HEK293T (cell line): Measurements from ENCODE around the gene S1PR2.

Experiments
- ARNT ChIP-seq: fragments of 450-650 bp; IDR thresholded peaks from 2 replicates; pipeline ENCODE4 v1.6.1; 2017; ENCODE audit warnings: mild to moderate bottlenecking
- SP1 ChIP-seq: fragments of 450-650 bp; IDR thresholded peaks from 2 replicates; pipeline ENCODE4 v1.6.1; 2017

DNA sequence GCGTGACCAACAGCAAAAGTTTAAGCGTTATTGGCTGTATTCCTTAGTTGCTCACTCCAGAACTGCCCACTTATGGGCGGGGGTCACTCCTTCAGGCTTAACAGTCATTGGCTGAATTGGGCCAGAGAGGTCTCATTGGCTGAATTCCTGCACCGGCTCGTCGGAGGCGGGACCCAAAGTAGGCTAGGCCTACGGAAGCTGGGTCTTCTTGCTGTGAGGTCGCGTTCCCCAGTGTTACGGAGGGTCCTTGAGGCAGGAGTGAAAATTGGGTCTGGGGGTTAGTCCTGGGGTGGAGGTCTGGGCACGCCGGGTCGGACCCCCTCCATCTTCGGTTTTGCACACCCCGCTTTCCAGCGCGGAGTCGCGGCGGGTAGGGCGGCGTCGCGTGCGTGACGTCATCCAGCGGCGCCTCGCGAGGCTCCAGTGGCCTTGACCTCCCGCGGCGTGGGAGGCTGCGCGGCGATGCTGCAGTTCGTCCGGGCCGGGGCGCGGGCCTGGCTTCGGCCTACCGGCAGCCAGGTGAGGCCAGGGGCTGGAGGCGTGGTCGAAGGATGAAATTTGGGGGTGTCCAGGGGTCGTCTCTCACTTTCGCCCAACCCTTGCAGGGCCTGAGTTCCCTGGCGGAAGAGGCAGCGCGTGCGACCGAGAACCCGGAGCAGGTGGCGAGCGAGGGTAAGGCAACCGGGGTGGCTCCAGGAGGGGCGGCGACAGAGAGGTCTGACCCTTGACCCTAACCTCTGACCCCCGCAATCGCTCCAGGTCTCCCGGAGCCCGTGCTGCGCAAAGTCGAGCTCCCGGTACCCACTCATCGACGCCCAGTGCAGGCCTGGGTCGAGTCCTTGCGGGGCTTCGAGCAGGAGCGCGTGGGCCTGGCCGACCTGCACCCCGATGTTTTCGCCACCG, 20.9 kb upstream of the S1PR2 start, which contains the start of gene MRPL4:
- no peak; the same call in 1 of the 2 replicates for TF ChIP-seq SP1
- no peak for TF ChIP-seq ARNT
